Measurements from ENCODE around the gene PPM1H. TPM values are rescaled to one million over a fixed set of nuclear protein-coding genes. Genes with fewer than 3 reads are reported as not detected.
"Not testable (repeated sequence)": the region's sequence is repeated elsewhere in the genome, so short reads cannot be mapped to it uniquely, and the experiment has no call there.

Gene PPM1H
- 27.1 and 36.6 TPM in 2 replicates for total RNA-seq

GRCh38 chr12:62934799-62935674 is at the start of gene PPM1H:
Gene PPM1H (minus strand): TSS chr12:62935150. CDS start chr12:62934736, 414 bp downstream.
- peak; percentile 19 for DNase-seq (ENCODE audit: low read depth)

GRCh38 chr12:62983594-62983993 is 48.6 kb upstream of the PPM1H start:
- no peak for DNase-seq (ENCODE audit: low read depth)

DNA sequence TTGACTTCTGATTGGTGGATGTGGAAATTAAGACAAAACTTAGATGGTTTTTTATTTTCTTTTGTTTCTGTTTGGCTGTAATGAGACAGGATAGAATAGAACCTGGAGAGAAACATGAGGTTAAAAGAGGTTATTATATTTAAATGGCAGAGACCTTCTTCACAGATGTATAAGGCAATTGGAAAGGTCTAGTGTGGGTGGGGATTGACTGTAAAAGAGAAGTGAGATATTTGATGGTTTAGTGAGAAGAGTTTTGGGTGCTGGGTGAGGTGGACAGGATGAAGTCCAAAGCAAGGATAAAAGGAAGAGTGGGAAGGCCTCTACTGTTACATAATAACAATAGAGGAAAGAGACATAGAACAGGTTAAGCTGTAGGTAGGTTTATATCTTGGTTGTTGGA is 43.8 kb upstream of the PPM1H start:
- DNase-seq (ENCODE audit: low read depth): no peak

DNA sequence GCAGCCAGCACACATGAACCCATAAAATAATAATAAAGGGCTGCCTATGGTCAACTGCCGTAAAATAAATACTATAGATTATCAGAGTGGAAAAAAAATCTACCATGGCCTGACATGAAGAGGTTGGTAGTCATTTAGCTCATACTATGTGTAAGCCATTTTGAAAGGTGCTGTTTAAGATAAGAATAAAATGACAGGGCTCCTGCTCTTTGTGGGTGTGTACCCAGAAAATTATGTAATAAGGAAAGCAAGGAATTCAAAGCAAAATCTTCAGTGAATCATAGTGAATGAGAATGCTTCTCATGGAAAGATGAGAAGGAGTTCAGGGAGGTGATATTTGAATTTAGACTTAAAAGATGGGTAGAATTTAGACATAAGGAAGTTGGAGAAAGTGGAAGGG is 42.9 kb upstream of the PPM1H start:
- DNase-seq (ENCODE audit: low read depth): no peak

GRCh38 chr12:62977418-62977817 is 42.5 kb upstream of the PPM1H start:
- peak; percentile 71 for DNase-seq (ENCODE audit: low read depth)

GRCh38 chr12:62976110-62976662 is 41.2 kb upstream of the PPM1H start:
- no peak for DNase-seq (ENCODE audit: low read depth)

GRCh38 chr12:62971769-62972525 is 37.0 kb upstream of the PPM1H start:
- DNase-seq (ENCODE audit: low read depth): no peak

GRCh38 chr12:62969695-62970094 is 34.7 kb upstream of the PPM1H start:
- no peak for DNase-seq (ENCODE audit: low read depth)

GRCh38 chr12:62967701-62968100 is 32.8 kb upstream of the PPM1H start:
- no peak for DNase-seq (ENCODE audit: low read depth)

- DNase-seq (ENCODE audit: low read depth): no peak
Measured at GRCh38 chr12:62966990-62967506, 32.1 kb upstream of the PPM1H start.

DNA sequence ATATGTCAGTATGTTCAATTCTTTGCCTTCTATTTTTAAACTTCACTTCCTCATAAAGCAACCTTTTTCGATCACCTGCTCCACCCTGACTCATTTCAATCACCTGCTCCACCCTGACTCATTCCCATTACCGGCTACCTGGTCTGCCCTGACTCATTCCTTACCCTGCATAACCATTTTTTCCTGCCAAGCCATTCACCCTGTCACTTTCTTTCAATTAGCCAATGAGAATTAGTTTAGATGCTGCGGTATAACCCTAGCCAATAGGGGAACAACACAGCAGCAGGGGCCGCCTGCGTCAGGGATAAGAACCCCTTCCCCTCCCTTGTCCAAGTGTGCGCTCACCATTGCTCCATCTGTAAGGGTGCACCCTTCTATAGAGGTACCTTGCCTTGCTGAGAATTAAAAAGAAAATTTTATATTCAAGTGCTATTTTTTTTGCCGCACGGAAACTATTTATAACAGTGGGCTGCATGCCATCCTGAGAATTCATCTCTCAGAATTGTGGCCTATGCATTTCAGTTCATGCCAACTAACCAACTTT is 31.6 kb upstream of the PPM1H start:
- peak; percentile 69 for DNase-seq (ENCODE audit: low read depth)

- not testable (repeated sequence) for DNase-seq (ENCODE audit: low read depth)
Measured at GRCh38 chr12:62965700-62966099, 30.8 kb upstream of the PPM1H start.

DNA sequence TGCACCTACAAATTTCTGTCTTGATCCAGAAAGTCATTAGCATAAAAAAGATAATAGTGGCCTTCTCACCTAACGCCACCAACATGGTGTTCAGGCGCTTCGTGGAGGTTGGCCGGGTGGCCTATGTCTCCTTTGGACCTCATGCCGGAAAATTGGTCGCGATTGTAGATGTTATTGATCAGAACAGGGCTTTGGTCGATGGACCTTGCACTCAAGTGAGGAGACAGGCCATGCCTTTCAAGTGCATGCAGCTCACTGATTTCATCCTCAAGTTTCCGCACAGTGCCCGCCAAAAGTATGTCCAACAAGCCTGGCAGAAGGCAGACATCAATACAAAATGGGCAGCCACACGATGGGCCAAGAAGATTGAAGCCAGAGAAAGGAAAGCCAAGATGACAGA is 30.3 kb upstream of the PPM1H start:
- not testable (repeated sequence) for DNase-seq (ENCODE audit: low read depth)

GRCh38 chr12:62963486-62964041 is 28.6 kb upstream of the PPM1H start:
- DNase-seq (ENCODE audit: low read depth): no peak

DNA sequence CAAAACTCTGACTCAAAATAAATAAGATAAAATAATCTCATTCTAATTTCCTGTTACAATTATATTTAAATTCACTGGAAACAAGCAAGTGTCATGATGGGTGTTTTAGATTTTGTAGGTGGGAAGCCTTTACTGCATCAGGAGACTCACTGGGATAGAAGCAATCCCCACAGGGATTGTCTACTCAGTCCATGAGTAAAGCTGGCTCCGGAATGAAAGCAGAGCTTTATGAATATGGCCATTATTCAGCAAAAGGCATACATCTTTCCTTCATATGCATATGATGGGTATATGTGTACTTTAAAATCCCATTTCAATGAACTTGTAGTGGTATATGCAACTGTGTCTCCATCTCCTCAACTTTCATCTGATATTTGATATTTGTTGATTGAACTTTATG is 25.4 kb upstream of the PPM1H start:
- no peak for DNase-seq (ENCODE audit: low read depth)

- no peak for DNase-seq (ENCODE audit: low read depth)
Measured at GRCh38 chr12:62959745-62960144, 24.8 kb upstream of the PPM1H start.

DNA sequence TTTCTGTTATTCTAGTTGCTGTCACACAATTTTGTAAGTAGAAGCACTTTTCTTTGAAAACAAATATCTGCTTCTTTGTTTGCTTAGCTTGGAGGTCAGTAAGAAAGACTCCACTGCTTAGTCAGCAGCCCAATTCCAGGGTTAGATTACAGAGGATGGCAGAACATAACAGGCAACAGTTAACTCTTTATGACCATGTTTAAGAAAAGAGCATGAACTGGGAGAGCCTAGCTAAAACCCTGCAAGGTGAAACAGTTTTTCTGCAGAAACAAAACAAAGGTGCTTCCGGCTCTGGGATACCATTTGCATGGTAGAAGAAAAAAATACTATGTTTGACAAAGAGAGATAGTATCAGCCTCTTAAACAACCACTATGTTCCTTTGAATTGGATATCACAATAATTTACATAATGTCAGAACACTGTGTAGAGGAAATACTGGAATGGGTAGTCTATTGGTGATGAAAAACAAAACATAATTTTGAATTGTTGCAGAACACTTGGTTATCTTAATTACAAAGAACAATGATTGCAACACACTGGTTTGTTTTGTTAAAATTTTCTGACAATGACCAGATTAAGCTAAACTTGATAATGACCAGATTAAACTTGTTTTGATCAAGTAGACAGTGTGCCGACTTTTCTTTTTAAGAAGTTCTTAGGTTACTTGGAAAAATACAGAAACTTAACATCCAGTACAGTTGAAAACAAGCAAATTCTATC is 22.4 kb upstream of the PPM1H start:
- peak; percentile 53 for DNase-seq (ENCODE audit: low read depth)

GRCh38 chr12:62955678-62956077 is 20.7 kb upstream of the PPM1H start:
- no peak for DNase-seq (ENCODE audit: low read depth)

DNA sequence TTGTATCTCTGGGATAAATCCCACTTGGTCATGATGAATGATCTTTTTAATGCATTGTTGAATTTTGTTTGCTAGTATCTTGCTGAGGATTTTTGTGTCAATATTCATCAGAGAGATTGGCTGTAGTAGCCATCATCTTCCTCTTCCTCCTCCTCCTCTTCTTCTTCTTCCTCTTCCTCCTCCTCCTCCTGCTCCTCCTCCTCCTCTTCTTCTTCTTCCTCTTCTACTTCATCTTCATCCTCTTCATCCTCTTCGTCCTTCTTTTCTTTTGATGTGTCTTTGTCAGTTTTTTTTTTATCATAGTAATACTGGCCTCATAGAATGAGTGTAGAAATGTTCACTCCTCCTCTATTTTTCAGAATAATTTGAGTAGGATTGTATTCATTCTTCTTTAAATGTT is 15.4 kb upstream of the PPM1H start:
- DNase-seq (ENCODE audit: low read depth): no peak

DNA sequence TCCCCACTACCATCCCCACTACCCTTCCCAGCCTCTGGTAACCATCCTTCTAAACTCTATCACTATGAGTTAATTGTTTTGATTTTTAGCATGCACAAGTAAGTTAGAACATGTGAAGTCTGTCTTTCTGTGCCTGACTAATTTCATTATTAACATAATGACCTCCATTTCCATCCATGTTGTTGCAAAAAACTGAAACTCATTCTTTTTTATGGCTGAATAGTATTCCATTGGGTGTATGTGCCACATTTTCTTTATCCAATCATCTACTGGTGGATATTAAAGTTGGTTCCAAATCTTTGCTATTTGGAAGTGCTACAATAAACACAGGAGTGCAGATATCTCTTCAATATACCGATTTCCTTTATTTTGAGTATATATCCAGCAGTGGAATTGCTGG is 13.2 kb upstream of the PPM1H start:
- no peak for DNase-seq (ENCODE audit: low read depth)

- no peak for DNase-seq (ENCODE audit: low read depth)
Measured at GRCh38 chr12:62947364-62947763, 12.4 kb upstream of the PPM1H start.
